Left lung (tissue), 10 donors: ENCODE measurements around the gene SLC15A5. TPM values are rescaled to one million over a fixed set of nuclear protein-coding genes. Genes with fewer than 3 reads are reported as not detected.

Experiments used
- ATAC-seq: fragments of 200-7000 bp; cut with Tn5 transposase; one replicate; pipeline ENCODE4 v1.9.1; 2020; ENCODE audit warnings: moderate library complexity
- DNase-seq, 4 donors: peaks; one replicate each; pipeline ENCODE4 v3.0.0-alpha.2; 2013 to 2020
- H3K27ac ChIP-seq, 2 donors: fragments of 200-600 bp; sonication (generic) in 1 of 2; one replicate each; pipeline versions ENCODE4 v1.5.0 to v1.8.0; 2020 to 2021
- H3K27me3 ChIP-seq, 2 donors: fragments of 200-600 bp; sonication (generic) in 1 of 2; one replicate each; pipeline versions ENCODE4 v1.5.0 to v1.8.0; 2020 to 2021
- H3K36me3 ChIP-seq, 2 donors: fragments of 200-600 bp; sonication (generic) in 1 of 2; one replicate each; pipeline versions ENCODE4 v1.5.0 to v1.8.0; 2020 to 2021
- H3K4me1 ChIP-seq, 2 donors: fragments of 200-600 bp; one replicate each; pipeline ENCODE4 v1.8.0; 2021
- H3K4me3 ChIP-seq, 2 donors: fragments of 200-600 bp; sonication (generic) in 1 of 2; one replicate each; pipeline versions ENCODE4 v1.5.0 to v1.8.0; 2020 to 2021; ENCODE audit warnings: mild to moderate bottlenecking in 1 of 2
- H3K9me3 ChIP-seq, 2 donors: fragments of 200-600 bp; sonication (generic) in 1 of 2; one replicate each; pipeline versions ENCODE4 v1.5.0 to v1.8.0; 2020 to 2021
- CTCF ChIP-seq, 2 donors: fragments of 200-600 bp; sonication (generic) in 1 of 2; IDR thresholded peaks; one replicate each; pipeline versions ENCODE4 v1.5.0 to v1.8.0; 2021; ENCODE audit warnings: antibody characterized with exemption in 2 of 2
- intact Hi-C, 2 donors: fragments of 100-400 bp; cut with DNase I; formaldehyde crosslinking; loops; one replicate each; pipeline versions ENCODE4 v1.11.2 to v1.14.2; 2022
- polyA plus RNA-seq, 6 donors: library from polyadenylated mRNA; unstranded; fragments of 120-200 nt; gene quantifications; one replicate each; pipeline ENCODE4 v1.2.1, GENCODE V29; 2013; ENCODE audit not compliant: insufficient read length in 6 of 6
- total RNA-seq, 2 donors: library from RNA; stranded (reverse); fragmentation: NEBNext Ultra II Directional; extraction: Animal tissue kit (Norgen Biotek cat#: 25700); gene quantifications; one replicate each; pipeline ENCODE4 v1.2.1, GENCODE V29; 2021
- donor health status: DM: no; HTN: yes; CAD: no.
- donor health status: DM: no; HTN: no; CAD: no.

The SLC15A5 gene
- total and polyA plus RNA-seq, 8 donors, result 0.07 TPM; not detected in 7

- DNase-seq (no peak), ATAC-seq (no peak)
- H3K36me3 ChIP-seq, result no peaks in the 10 kb centered on the region
- H3K4me1 ChIP-seq, result no peaks in the 10 kb centered on the region
- intact Hi-C loops, result no loop called here
- H3K4me3 ChIP-seq, result no peak overlapping the region
- H3K27me3 ChIP-seq, result no peaks in the 10 kb centered on the region
- TF ChIP-seq CTCF (IDR thresholded peaks at IDR 0.05), result no peak
- no peaks in the 10 kb centered on the region for H3K9me3 ChIP-seq
- H3K27ac ChIP-seq, result no peak overlapping the region
Observed at GRCh38 chr12:16285586-16285985, 8.1 kb upstream of the SLC15A5 start.

GRCh38 chr12:16282978-16283377, 5.5 kb upstream of the SLC15A5 start:
- no peaks in the 10 kb centered on the region for H3K4me1 ChIP-seq
- no peak for DNase-seq
- no peak overlapping the region for H3K27ac ChIP-seq
- no peaks in the 10 kb centered on the region for H3K9me3 ChIP-seq
- no peaks in the 10 kb centered on the region for H3K36me3 ChIP-seq
- TF ChIP-seq CTCF (IDR thresholded peaks at IDR 0.05), result no peak
- no peak for ATAC-seq
- H3K4me3 ChIP-seq, result no peak overlapping the region
- intact Hi-C loops, result no loop called here
- no peaks in the 10 kb centered on the region for H3K27me3 ChIP-seq

- Histone ChIP-seq H3K9me3 (no peaks in the 10 kb centered on the region), H3K36me3 (no peaks in the 10 kb centered on the region), H3K4me3 (no peak overlapping the region), H3K4me1 (no peaks in the 10 kb centered on the region), H3K27me3 (no peaks in the 10 kb centered on the region), H3K27ac (no peak overlapping the region)
- intact Hi-C loops, result no loop called here
- no peak for ATAC-seq
- TF ChIP-seq CTCF (IDR thresholded peaks at IDR 0.05), result no peak
- no peak for DNase-seq
Observed at GRCh38 chr12:16282081-16282480, 4.6 kb upstream of the SLC15A5 start.

- ATAC-seq (no peak), DNase-seq (no peak)
- intact Hi-C loops, result no loop called here
- no peaks in the 10 kb centered on the region for H3K4me1 ChIP-seq
- H3K27ac ChIP-seq, result no peak overlapping the region
- no peak for TF ChIP-seq CTCF (IDR thresholded peaks at IDR 0.05)
- no peaks in the 10 kb centered on the region for H3K27me3 ChIP-seq
- H3K4me3 ChIP-seq, result no peak overlapping the region
- no peaks in the 10 kb centered on the region for H3K36me3 ChIP-seq
- H3K9me3 ChIP-seq, result no peaks in the 10 kb centered on the region
Observed at GRCh38 chr12:16281157-16281556, 3.7 kb upstream of the SLC15A5 start.

GRCh38 chr12:16272222-16272621, 5.3 kb downstream of the SLC15A5 start:
- ATAC-seq (no peak), DNase-seq (no peak)
- Histone ChIP-seq H3K36me3 (no peaks in the 10 kb centered on the region), H3K27me3 (no peaks in the 10 kb centered on the region), H3K27ac (no peak overlapping the region), H3K4me1 (no peaks in the 10 kb centered on the region), H3K9me3 (no peaks in the 10 kb centered on the region), H3K4me3 (no peak overlapping the region)
- no peak for TF ChIP-seq CTCF (IDR thresholded peaks at IDR 0.05)
- intact Hi-C loops, result no loop called here
